Mesodermal cell (in vitro differentiated cells): ENCODE results near the gene ADGRV1.

Source experiments
- H3K27ac ChIP-seq: 2 replicates; pipeline ENCODE4 v1.7.0; 2013; ENCODE audit warnings: mild to moderate bottlenecking, low read depth, low read length, moderate library complexity; ENCODE audit not compliant: severe bottlenecking
- H3K36me3 ChIP-seq: 2 replicates; pipeline ENCODE4 v1.7.1; 2013; ENCODE audit warnings: mild to moderate bottlenecking, low read length, moderate library complexity; ENCODE audit not compliant: control insufficient read depth, insufficient read depth
- H3K4me1 ChIP-seq: one replicate; pipeline ENCODE4 v1.7.1; 2013; ENCODE audit warnings: mild to moderate bottlenecking, low read length; ENCODE audit not compliant: insufficient read depth, control insufficient read depth, poor library complexity, severe bottlenecking
- H3K4me3 ChIP-seq: 2 replicates; pipeline ENCODE4 v1.7.0; 2013; ENCODE audit warnings: low read length, control low read depth, mild to moderate bottlenecking; ENCODE audit not compliant: insufficient read depth, poor library complexity, severe bottlenecking; ENCODE audit errors: extremely low read depth
- H3K9me3 ChIP-seq: 2 replicates; pipeline ENCODE4 v1.7.1; 2013; ENCODE audit warnings: mild to moderate bottlenecking, low read length, moderate library complexity; ENCODE audit not compliant: control insufficient read depth
- WGBS, 2 experiments: methylation state at CpG; one replicate each; pipeline ENCODE4 v1.1.5; 2013; ENCODE audit warnings: missing lambda C conversion rate in 2 of 2; ENCODE audit not compliant: insufficient coverage in 2 of 2; 5-methylcytosine and 5-hydroxymethylcytosine counted together

The ADGRV1 gene

GRCh38 chr5:91174396-91174795 is 615.8 kb downstream of the ADGRV1 start:
- Histone ChIP-seq H3K36me3 (no peaks in the 10 kb centered on the region), H3K27ac (no peak overlapping the region), H3K9me3 (no peaks in the 10 kb centered on the region), H3K4me3 (no peak overlapping the region), H3K4me1 (no peaks in the 10 kb centered on the region)

GRCh38 chr5:91175708-91176107 is 617.1 kb downstream of the ADGRV1 start:
- Histone ChIP-seq H3K4me1 (no peaks in the 10 kb centered on the region), H3K9me3 (no peaks in the 10 kb centered on the region), H3K4me3 (no peak overlapping the region), H3K36me3 (no peaks in the 10 kb centered on the region), H3K27ac (no peak overlapping the region)
- WGBS, 2 experiments, result 75% methylated on average over 2 of the region's 3 CpGs; no CpG with 5 or more reads in 1 of the 2 experiments

- no peaks in the 10 kb centered on the region for H3K9me3 ChIP-seq
- no peaks in the 10 kb centered on the region for H3K4me1 ChIP-seq
- no peak overlapping the region for H3K27ac ChIP-seq
- WGBS, 2 experiments, result 88 to 100% methylated on average over 1 of the region's 6 CpGs
- H3K4me3 ChIP-seq, result no peak overlapping the region
- no peaks in the 10 kb centered on the region for H3K36me3 ChIP-seq
These were observed 617.9 kb downstream of the ADGRV1 start for GRCh38 chr5:91176288-91177016.

GRCh38 chr5:91177085-91177484 is 618.5 kb downstream of the ADGRV1 start:
- Histone ChIP-seq H3K9me3 (no peaks in the 10 kb centered on the region), H3K4me1 (no peaks in the 10 kb centered on the region), H3K27ac (no peak overlapping the region), H3K4me3 (no peak overlapping the region), H3K36me3 (no peaks in the 10 kb centered on the region)
- WGBS, 2 experiments, result 90% methylated on average over 2 of the region's 5 CpGs; no CpG with 5 or more reads in 1 of the 2 experiments

GRCh38 chr5:91177639-91178038 is 619.0 kb downstream of the ADGRV1 start:
- Histone ChIP-seq H3K4me3 (no peak overlapping the region), H3K4me1 (no peaks in the 10 kb centered on the region), H3K36me3 (no peaks in the 10 kb centered on the region), H3K9me3 (no peaks in the 10 kb centered on the region), H3K27ac (no peak overlapping the region)
- WGBS, 2 experiments, result 78 to 96% methylated on average over 2 of the region's 3 CpGs

GRCh38 chr5:91178461-91178860 is 619.9 kb downstream of the ADGRV1 start:
- no peaks in the 10 kb centered on the region for H3K4me1 ChIP-seq
- no peak overlapping the region for H3K4me3 ChIP-seq
- no peak overlapping the region for H3K27ac ChIP-seq
- H3K36me3 ChIP-seq, result no peaks in the 10 kb centered on the region
- H3K9me3 ChIP-seq, result no peaks in the 10 kb centered on the region
- 90% methylated on average over 2 of the region's 2 CpGs; no CpG with 5 or more reads in 1 of the 2 experiments for WGBS, 2 experiments

- Histone ChIP-seq H3K4me3 (no peak overlapping the region), H3K27ac (no peak overlapping the region), H3K36me3 (no peaks in the 10 kb centered on the region), H3K4me1 (no peaks in the 10 kb centered on the region), H3K9me3 (no peaks in the 10 kb centered on the region)
- WGBS, 2 experiments, result no CpG with 5 or more reads among the region's 1 CpG
These were observed 620.4 kb downstream of the ADGRV1 start for GRCh38 chr5:91179018-91179417.

GRCh38 chr5:91180506-91180905 is 621.9 kb downstream of the ADGRV1 start:
- Histone ChIP-seq H3K9me3 (no peaks in the 10 kb centered on the region), H3K4me3 (no peak overlapping the region), H3K36me3 (no peaks in the 10 kb centered on the region), H3K4me1 (no peaks in the 10 kb centered on the region), H3K27ac (no peak overlapping the region)
- 92 to 95% methylated on average over 5 of the region's 5 CpGs for WGBS, 2 experiments

GRCh38 chr5:91182763-91183162 is 624.2 kb downstream of the ADGRV1 start:
- 64 to 89% methylated on average over 1 to 3 of the region's 4 CpGs for WGBS, 2 experiments
- Histone ChIP-seq H3K27ac (no peak overlapping the region), H3K4me1 (no peaks in the 10 kb centered on the region), H3K36me3 (no peaks in the 10 kb centered on the region), H3K9me3 (no peaks in the 10 kb centered on the region), H3K4me3 (no peak overlapping the region)

GRCh38 chr5:91183743-91184142 is 625.1 kb downstream of the ADGRV1 start:
- H3K4me3 ChIP-seq, result no peak overlapping the region
- H3K9me3 ChIP-seq, result no peaks in the 10 kb centered on the region
- H3K4me1 ChIP-seq, result no peaks in the 10 kb centered on the region
- 65% methylated on average over 4 of the region's 4 CpGs; no CpG with 5 or more reads in 1 of the 2 experiments for whole genome bisulfite sequencing, 2 experiments
- H3K36me3 ChIP-seq, result no peaks in the 10 kb centered on the region
- H3K27ac ChIP-seq, result no peak overlapping the region

GRCh38 chr5:91186101-91186500 is 627.5 kb downstream of the ADGRV1 start:
- 80 to 85% methylated on average over 1 to 2 of the region's 5 CpGs for WGBS, 2 experiments
- no peak overlapping the region for H3K4me3 ChIP-seq

More at GRCh38 chr5:91186101-91186500, 627.5 kb downstream of the ADGRV1 start:
- Histone ChIP-seq H3K9me3 (no peaks in the 10 kb centered on the region), H3K27ac (no peak overlapping the region), H3K36me3 (no peaks in the 10 kb centered on the region), H3K4me1 (peaks cover 11% of the 10 kb centered on the region)
